Superior temporal gyrus (tissue), 1 donor: ENCODE data around the gene HACE1.
"Not testable (repeated sequence)": the region's sequence is repeated elsewhere in the genome, so short reads cannot be mapped to it uniquely, and the experiment has no call there.

Experiments
- DNase-seq: peaks from one replicate; pipeline ENCODE4 v3.0.0-alpha.2; 2016; ENCODE audit errors: extremely low spot score

HACE1 gene

GRCh38 chr6:104859225-104860146 is at the start of gene HACE1:
HACE1 (minus strand) TSS chr6:104859919; CDS start chr6:104859642, 277 bp downstream.
- peak; percentile 91 for DNase-seq

GRCh38 chr6:104908888-104909525 is 49.3 kb upstream of the HACE1 start:
- DNase-seq: no peak

- DNase-seq: no peak
Observed at GRCh38 chr6:104908031-104908887, 48.5 kb upstream of the HACE1 start.

- not testable (repeated sequence) for DNase-seq
Observed at GRCh38 chr6:104898893-104899292, 39.2 kb upstream of the HACE1 start.

- DNase-seq: no peak
Observed at GRCh38 chr6:104896914-104897313, 37.2 kb upstream of the HACE1 start.

GRCh38 chr6:104888066-104888465 is 28.3 kb upstream of the HACE1 start:
- DNase-seq: no peak

- DNase-seq: no peak
Observed at GRCh38 chr6:104887350-104887749, 27.6 kb upstream of the HACE1 start.

- no peak for DNase-seq
Observed at GRCh38 chr6:104885518-104886043, 25.9 kb upstream of the HACE1 start.

GRCh38 chr6:104884867-104885517 is 25.3 kb upstream of the HACE1 start:
- DNase-seq: no peak

GRCh38 chr6:104881964-104882668 is 22.4 kb upstream of the HACE1 start:
- no peak for DNase-seq

GRCh38 chr6:104862456-104862855 is 2.7 kb upstream of the HACE1 start:
- no peak for DNase-seq

GRCh38 chr6:104860221-104860620 is 502 bp upstream of the HACE1 start:
- no peak for DNase-seq

GRCh38 chr6:104858642-104859041 is 1.1 kb downstream of the HACE1 start:
- no peak for DNase-seq

GRCh38 chr6:104855507-104855906 is 4.2 kb downstream of the HACE1 start:
- no peak for DNase-seq

GRCh38 chr6:104847721-104848120 is 12.0 kb downstream of the HACE1 start:
- DNase-seq: not testable (repeated sequence)

- no peak for DNase-seq
Observed at GRCh38 chr6:104843229-104843628, 16.5 kb downstream of the HACE1 start.

- DNase-seq: no peak
Observed at GRCh38 chr6:104837158-104837557, 22.6 kb downstream of the HACE1 start.

GRCh38 chr6:104836479-104837020 is 23.2 kb downstream of the HACE1 start:
- DNase-seq: not testable (repeated sequence)

GRCh38 chr6:104835782-104836181 is 23.9 kb downstream of the HACE1 start:
- no peak for DNase-seq
